Adrenal gland (tissue), 12 donors: ENCODE measurements around the gene TUBGCP6. TPM values are rescaled to one million over a fixed set of nuclear protein-coding genes. Genes with fewer than 3 reads are reported as not detected.
"Not testable (repeated sequence)": the region's sequence is repeated elsewhere in the genome, so short reads cannot be mapped to it uniquely, and the experiment has no call there.

Experiments
- DNase-seq, 7 donors: peaks; one replicate each; pipeline ENCODE4 v3.0.0-alpha.2; 2019 to 2020
- H3K27ac ChIP-seq, 5 donors: fragments of 200-600 bp; sonication (generic) in 4 of 5; 1 replicate in 3 of 5; 2 replicates in 2 of 5; pipeline versions ENCODE4 v1.5.1 to v1.8.0; 2016 to 2020; ENCODE audit warnings: mild to moderate bottlenecking in 1 of 5
- H3K27me3 ChIP-seq: fragments of 200-600 bp; 2 replicates; pipeline ENCODE4 v1.8.0; 2021
- H3K36me3 ChIP-seq, 2 donors: fragments of 200-600 bp; replicated peaks in 1 of 2; 1 replicate in 1 of 2; 2 replicates in 1 of 2; pipeline versions ENCODE4 v1.5.1 to v1.8.0; 2018 to 2022
- H3K4me1 ChIP-seq, 2 donors: fragments of 200-600 bp; replicated peaks in 1 of 2; 1 replicate in 1 of 2; 2 replicates in 1 of 2; pipeline versions ENCODE4 v1.5.1 to v1.8.0; 2018 to 2021
- H3K4me3 ChIP-seq, 4 donors: fragments of 200-600 bp; sonication (generic) in 3 of 4; one replicate each; pipeline ENCODE4 v1.5.1; 2016 to 2018
- H3K9me3 ChIP-seq, 3 donors: fragments of 200-600 bp; sonication (generic) in 1 of 3; replicated peaks in 1 of 3; 1 replicate in 2 of 3; 2 replicates in 1 of 3; pipeline versions ENCODE4 v1.5.1 to v1.8.0; 2016 to 2021
- POLR2A ChIP-seq, 2 donors: fragments of 450-650 bp; IDR thresholded peaks; one replicate each; pipeline ENCODE4 v1.6.1; 2017; ENCODE audit warnings: antibody characterized with exemption in 2 of 2, mild to moderate bottlenecking in 2 of 2, moderate library complexity in 1 of 2
- WGBS, 4 donors: extraction: QIAGEN DNeasy Blood & Tissue Kit in 2 of 4; methylation state at CpG; one replicate each; pipeline versions ENCODE4 v1.1.5 to v1.1.7; 2013 to 2017; 5-methylcytosine and 5-hydroxymethylcytosine counted together
- intact Hi-C, 2 donors: fragments of 100-400 bp; cut with DNase I; formaldehyde crosslinking; loops; one replicate each; pipeline versions ENCODE4 v1.14.1 to v1.15.0; 2022 to 2023
- polyA plus RNA-seq, 3 donors: library from polyadenylated mRNA; stranded (reverse); fragments of 200-250 nt in 2 of 3; fragments of 350-450 nt in 1 of 3; fragmentation: Illumina TruSeq in 1 of 3; extraction: RNeasy Lipid Tissue Mini Kit (QIAGEN cat#74804) in 1 of 3; gene quantifications; one replicate each; pipeline ENCODE4 v1.2.3, GENCODE V29; 2013 to 2014
- total RNA-seq, 9 donors: library from RNA; depleted of rRNA in 4 of 9; stranded (reverse); fragments of >200 nt in 4 of 9; fragments of 120-200 nt in 1 of 9; fragmentation: NEBNext Ultra II Directional in 1 of 9; extraction: Animal tissue kit (Norgen Biotek cat#: 25700) in 1 of 9; gene quantifications; one replicate each; pipeline versions ENCODE4 v1.1.0 to v1.2.4, GENCODE V29; 2013 to 2023
- TF ChIP-seq, protein P1 (sequence below), 6 experiments: fragments of 450-650 bp in 4 of 6; fragments of 200-600 bp in 2 of 6; sonication (generic) in 1 of 6; IDR thresholded peaks; 1 replicate in 5 of 6; 2 replicates in 1 of 6; pipeline versions ENCODE4 v1.5.1 to v1.8.0; 2016 to 2021; ENCODE audit warnings: antibody characterized with exemption in 6 of 6, mild to moderate bottlenecking in 2 of 6, moderate library complexity in 1 of 6
- donor health status: healthy with polysubstance abuse.
- donor health status: Bipolar disorder and iron deficiency.
- donor health status: DM: yes; HTN: yes; CAD: no.
- donor health status: DM: no; HTN: no; CAD: no.
- donor health status: DM: no; HTN: no; CAD: no.
- donor health status: DM: yes; HTN: yes; CAD: no.

The TUBGCP6 gene
- total and polyA plus RNA-seq, 12 donors, result 8.3 to 171 (median 47.4) TPM

DNA sequence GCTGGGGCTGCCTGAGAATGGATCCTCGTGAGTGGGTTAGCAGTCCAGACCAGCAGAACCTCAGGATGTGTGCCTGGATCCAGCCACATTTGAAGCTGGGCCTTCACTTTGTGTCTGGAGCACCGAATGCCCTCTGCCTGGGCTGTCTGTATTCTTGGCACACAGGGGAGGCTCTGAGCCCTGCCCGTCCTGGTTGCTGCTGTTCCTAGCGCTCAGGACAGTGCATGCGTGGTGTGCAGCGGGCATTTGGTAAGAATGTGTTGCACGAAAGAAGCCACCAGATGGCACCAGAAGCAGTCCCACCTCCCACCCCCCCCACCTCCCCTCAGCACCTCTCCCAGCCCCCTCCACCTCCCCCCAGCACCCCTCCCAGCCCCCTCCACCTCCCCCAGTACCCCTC is 29.5 kb upstream of the TUBGCP6 start:
- peak in 6 of 7 donors; percentile 77 to 91 (median 84) for DNase-seq
- no peak overlapping the region for H3K4me3 ChIP-seq
- intact Hi-C loops, result loop anchor here in 1 of 2 donors (2.0 kb wide), 1 partner anchor 68 kb away; the partner anchor contains the start of gene PPP6R2
- peaks cover 0 to 40% of the 10 kb centered on the region in 2 donors for H3K36me3 ChIP-seq
- H3K4me1 ChIP-seq, result peaks cover 20 to 33% of the 10 kb centered on the region in 2 donors
- peak overlapping the region; percentile 16 to 74 (median 60) for H3K27ac ChIP-seq
- no peaks in the 10 kb centered on the region for H3K9me3 ChIP-seq
- H3K27me3 ChIP-seq, result no peaks in the 10 kb centered on the region
- 10 to 28% (median 18%) methylated on average over 4 to 7 of the region's 7 CpGs for WGBS, 4 donors
- TF ChIP-seq POLR2A (IDR thresholded peaks at IDR 0.05), result peak in 1 of 2 donors; percentile 0
- TF ChIP-seq, protein P1, sequence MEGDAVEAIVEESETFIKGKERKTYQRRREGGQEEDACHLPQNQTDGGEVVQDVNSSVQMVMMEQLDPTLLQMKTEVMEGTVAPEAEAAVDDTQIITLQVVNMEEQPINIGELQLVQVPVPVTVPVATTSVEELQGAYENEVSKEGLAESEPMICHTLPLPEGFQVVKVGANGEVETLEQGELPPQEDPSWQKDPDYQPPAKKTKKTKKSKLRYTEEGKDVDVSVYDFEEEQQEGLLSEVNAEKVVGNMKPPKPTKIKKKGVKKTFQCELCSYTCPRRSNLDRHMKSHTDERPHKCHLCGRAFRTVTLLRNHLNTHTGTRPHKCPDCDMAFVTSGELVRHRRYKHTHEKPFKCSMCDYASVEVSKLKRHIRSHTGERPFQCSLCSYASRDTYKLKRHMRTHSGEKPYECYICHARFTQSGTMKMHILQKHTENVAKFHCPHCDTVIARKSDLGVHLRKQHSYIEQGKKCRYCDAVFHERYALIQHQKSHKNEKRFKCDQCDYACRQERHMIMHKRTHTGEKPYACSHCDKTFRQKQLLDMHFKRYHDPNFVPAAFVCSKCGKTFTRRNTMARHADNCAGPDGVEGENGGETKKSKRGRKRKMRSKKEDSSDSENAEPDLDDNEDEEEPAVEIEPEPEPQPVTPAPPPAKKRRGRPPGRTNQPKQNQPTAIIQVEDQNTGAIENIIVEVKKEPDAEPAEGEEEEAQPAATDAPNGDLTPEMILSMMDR (IDR thresholded peaks at IDR 0.05), result peak in 4 of 6 experiments; percentile 30 to 47 (median 36)

DNA sequence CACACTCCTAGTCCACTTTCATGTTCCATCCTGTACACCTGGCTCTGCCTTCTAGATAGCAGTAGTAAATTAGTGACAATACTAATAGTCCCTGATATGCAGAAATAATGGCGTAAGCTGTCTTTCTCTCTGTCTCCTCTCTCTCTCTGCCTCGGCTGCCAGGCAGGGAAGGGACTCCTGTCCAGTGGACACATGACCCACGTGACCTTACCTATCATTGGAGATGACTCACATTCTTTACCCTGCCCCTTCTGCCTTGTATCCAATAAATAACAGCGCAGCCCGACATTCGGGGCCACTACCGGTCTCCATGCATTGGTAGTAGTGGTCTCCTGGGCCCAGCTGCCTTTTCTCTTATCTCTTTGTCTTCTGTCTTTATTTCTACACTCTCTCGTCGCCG is 29.0 kb upstream of the TUBGCP6 start:
- intact Hi-C loops, result loop anchor here in 1 of 2 donors (2.0 kb wide), 1 partner anchor 69 kb away; the partner anchor contains the start of gene PPP6R2
- Histone ChIP-seq H3K36me3 (peaks cover 0 to 35% of the 10 kb centered on the region in 2 donors), H3K27ac (peak overlapping the region; percentile 16 to 74 (median 60)), H3K4me1 (peaks cover 20 to 35% of the 10 kb centered on the region in 2 donors)
- not testable (repeated sequence) for H3K27me3 ChIP-seq, H3K9me3 ChIP-seq, H3K4me3 ChIP-seq
- 46 to 62% (median 53%) methylated on average over 10 of the region's 10 CpGs for whole genome bisulfite sequencing, 4 donors
- DNase-seq, result peak in 2 of 7 donors; percentile 60 to 66

DNA sequence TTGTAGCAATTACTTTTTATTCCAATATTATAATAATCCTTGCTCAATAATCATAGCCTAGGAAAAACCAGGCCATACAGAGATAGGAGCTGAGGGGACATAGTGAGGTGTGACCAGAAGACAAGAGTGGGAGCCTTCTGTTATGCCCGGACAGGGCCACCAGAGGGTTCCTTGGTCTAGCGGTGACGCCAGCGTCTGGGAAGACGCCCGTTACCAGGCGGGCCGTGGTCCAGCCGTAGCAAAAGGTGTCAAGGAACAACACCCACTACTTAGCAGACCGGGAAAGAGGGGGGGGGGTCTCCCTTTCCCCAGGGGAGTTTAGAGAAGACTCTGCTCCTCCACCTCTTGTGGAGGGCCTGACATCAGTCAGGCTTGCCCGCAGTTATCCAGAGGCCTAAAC is 28.5 kb upstream of the TUBGCP6 start:
- H3K9me3 ChIP-seq, H3K4me3 ChIP-seq, intact Hi-C loops, DNase-seq, H3K27me3 ChIP-seq: not testable (repeated sequence)
- TF ChIP-seq, protein P1 (IDR thresholded peaks at IDR 0.05), result peak in 1 of 6 experiments; percentile 0
- Histone ChIP-seq H3K4me1 (peaks cover 20 to 36% of the 10 kb centered on the region in 2 donors), H3K27ac (peak overlapping the region in 2 of 5 donors; percentile 64 to 74), H3K36me3 (peaks cover 0 to 31% of the 10 kb centered on the region in 2 donors)
- 52 to 85% (median 63%) methylated on average over 1 to 11 of the region's 11 CpGs for WGBS, 4 donors

DNA sequence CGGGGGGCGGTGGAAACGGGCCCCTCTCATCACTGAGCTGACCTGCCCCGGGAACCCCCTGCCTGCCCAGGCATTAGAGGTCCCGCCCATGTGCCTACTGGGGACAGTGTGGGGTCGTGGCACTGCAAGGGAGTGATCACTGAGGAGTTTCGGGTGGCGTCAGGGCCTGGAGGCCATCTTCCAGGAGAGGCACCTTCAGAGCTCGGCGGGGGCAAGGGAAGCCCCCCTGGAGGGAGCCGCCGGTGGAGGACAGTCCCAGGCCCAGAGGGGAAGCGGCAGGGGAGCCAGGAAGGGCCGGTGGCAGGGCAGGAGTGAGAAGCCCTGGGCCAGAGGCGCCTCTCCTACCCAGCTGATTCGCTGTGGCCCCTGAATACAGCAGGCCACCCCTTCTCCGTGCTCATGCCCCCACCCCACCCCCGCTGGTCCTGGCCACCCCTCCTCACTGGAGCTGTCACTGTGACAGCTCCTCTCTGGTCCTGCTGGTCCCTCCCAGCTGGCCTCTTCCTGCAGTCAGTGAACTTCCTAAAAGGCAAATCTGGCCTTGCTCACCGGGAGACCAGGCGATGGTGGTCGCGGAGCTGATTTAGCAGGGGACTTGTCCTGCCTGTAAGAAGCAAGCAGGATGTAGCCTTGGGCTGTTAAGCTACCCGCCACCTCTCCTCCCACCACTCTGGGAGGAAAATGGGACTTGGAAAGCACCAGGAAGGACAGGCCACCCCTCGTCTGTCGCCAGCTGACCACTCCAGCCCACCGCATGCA is 27.4 kb upstream of the TUBGCP6 start:
- TF ChIP-seq, protein P1 (IDR thresholded peaks at IDR 0.05), result no peak
- no peak for TF ChIP-seq POLR2A (IDR thresholded peaks at IDR 0.05)
- Histone ChIP-seq H3K4me1 (peaks cover 28 to 46% of the 10 kb centered on the region in 2 donors), H3K27ac (peak overlapping the region in 2 of 5 donors; percentile 28 to 70), H3K9me3 (no peaks in the 10 kb centered on the region), H3K27me3 (no peaks in the 10 kb centered on the region), H3K4me3 (peak overlapping the region in 1 of 4 donors; percentile 59), H3K36me3 (peaks cover 0 to 19% of the 10 kb centered on the region in 2 donors)
- intact Hi-C loops, result no loop called here
- WGBS, 4 donors, result 40 to 48% (median 47%) methylated on average over 10 to 26 of the region's 26 CpGs
- DNase-seq, result no peak
